CD4-positive, alpha-beta T cell (primary cell): ENCODE data around the gene MBOAT1. TPM values are rescaled to one million over a fixed set of nuclear protein-coding genes. Genes with fewer than 3 reads are reported as not detected.

Experiments used
- ATAC-seq: fragments of 200-7000 bp; cut with Tn5 transposase; one replicate; pipeline ENCODE4 v1.10.0; 2022; ENCODE audit warnings: mild to moderate bottlenecking; ENCODE audit not compliant: poor library complexity
- CTCF ChIA-PET: fragments of 350-600 bp; sonication (Branson Sonifier 250); formaldehyde crosslinking; loops from one replicate; lab custom pipeline; 2021; ENCODE audit warnings: antibody characterized with exemption, inconsistent platforms; lab: Charles Lee
- POLR2A ChIA-PET: fragments of 350-600 bp; sonication (Branson Sonifier 250); formaldehyde crosslinking; loops from one replicate; lab custom pipeline; 2021; ENCODE audit warnings: antibody characterized with exemption, inconsistent platforms; lab: Charles Lee
- DNase-seq, 14 experiments: peaks; one replicate each; pipeline ENCODE4 v3.0.0-alpha.2; 2013 to 2020; ENCODE audit warnings: mixed read lengths in 2 of 14
- H3K27ac ChIP-seq, 2 donors: one replicate each; pipeline versions ENCODE4 v1.5.1 to v1.7.0; 2013; ENCODE audit warnings: low read length in 2 of 2, low read depth in 1 of 2, mild to moderate bottlenecking in 1 of 2
- H3K27me3 ChIP-seq, 2 experiments: 1 replicate in 1 of 2; 2 replicates in 1 of 2; pipeline versions ENCODE4 v1.6.1 to v1.7.0; 2013; ENCODE audit warnings: low read length in 2 of 2, control low read depth in 1 of 2, mild to moderate bottlenecking in 1 of 2, moderate library complexity in 1 of 2; ENCODE audit not compliant: insufficient read depth in 2 of 2, control insufficient read depth in 1 of 2
- H3K36me3 ChIP-seq: one replicate; pipeline ENCODE4 v1.6.1; 2013; ENCODE audit warnings: low read length, control low read depth; ENCODE audit not compliant: insufficient read depth
- H3K4me1 ChIP-seq: one replicate; pipeline ENCODE4 v1.6.1; 2013; ENCODE audit warnings: low read length, control low read depth; ENCODE audit not compliant: insufficient read depth
- H3K4me3 ChIP-seq: one replicate; pipeline ENCODE4 v1.5.1; 2013; ENCODE audit warnings: mild to moderate bottlenecking, low read length, moderate library complexity
- H3K9me3 ChIP-seq, 2 experiments: 1 replicate in 1 of 2; 2 replicates in 1 of 2; pipeline versions ENCODE4 v1.6.1 to v1.7.0; 2013; ENCODE audit warnings: low read length in 2 of 2, mild to moderate bottlenecking in 2 of 2, control low read depth in 1 of 2, moderate library complexity in 1 of 2; ENCODE audit not compliant: control insufficient read depth in 1 of 2, insufficient read depth in 1 of 2
- H3K27ac Mint-ChIP-seq: one replicate; pipeline ENCODE4 v1.8.0; 2020; ENCODE audit warnings: mixed read lengths
- H3K27me3 Mint-ChIP-seq: one replicate; pipeline ENCODE4 v1.8.0; 2021; ENCODE audit warnings: mixed read lengths
- H3K36me3 Mint-ChIP-seq: one replicate; pipeline ENCODE4 v1.8.0; 2021; ENCODE audit warnings: low read depth, mixed read lengths
- H3K4me1 Mint-ChIP-seq: one replicate; pipeline ENCODE4 v1.8.0; 2021; ENCODE audit warnings: low read depth, mixed read lengths
- H3K4me3 Mint-ChIP-seq: one replicate; pipeline ENCODE4 v1.8.0; 2020; ENCODE audit warnings: mild to moderate bottlenecking, mixed read lengths
- H3K9me3 Mint-ChIP-seq: one replicate; pipeline ENCODE4 v1.8.0; 2020; ENCODE audit warnings: mixed read lengths
- CTCF ChIP-seq: fragments of 200-600 bp; IDR thresholded peaks from one replicate; pipeline ENCODE4 v1.8.0; 2022; ENCODE audit warnings: antibody characterized with exemption, mild to moderate bottlenecking
- intact Hi-C, 2 experiments: fragments of 100-400 bp; cut with DNase I in 1 of 2; cut with micrococcal nuclease in 1 of 2; formaldehyde crosslinking; loops; one replicate each; pipeline versions ENCODE4 v1.15.1 to v1.9.0; 2023 to 2025; cut with DNase I, micrococcal nuclease
- total RNA-seq, 174 experiments: library from RNA in 2 of 174; stranded (reverse) in 2 of 174; gene quantifications; one replicate each; pipeline ENCODE4 v1.2.3 and lab custom pipeline; 2021 to 2026

MBOAT1 gene
- total RNA-seq, 2 experiments from 2014 or later: 17.2 to 18.5 TPM

- intact Hi-C loops: loop anchor here in 1 of 2 experiments (5.0 kb wide), 1 partner anchor 1459 kb away; no protein-coding TSS in a partner anchor
- H3K27me3 Mint-ChIP-seq: no peaks in the 10 kb centered on the region
- Histone ChIP-seq H3K4me3 (no peak overlapping the region), H3K27me3 (no peaks in the 10 kb centered on the region), H3K4me1 (no peaks in the 10 kb centered on the region), H3K36me3 (no peaks in the 10 kb centered on the region), H3K9me3 (no peaks in the 10 kb centered on the region), H3K27ac (no peak overlapping the region)
- TF ChIP-seq CTCF: no peak
- ATAC-seq (no peak), DNase-seq (no peak)
- no peak overlapping the region for H3K4me3 Mint-ChIP-seq
- no peak overlapping the region for H3K27ac Mint-ChIP-seq
- H3K4me1 Mint-ChIP-seq: no peaks in the 10 kb centered on the region
- CTCF ChIA-PET: no interaction called here
- H3K9me3 Mint-ChIP-seq: no peaks in the 10 kb centered on the region
- POLR2A ChIA-PET: no interaction called here
- H3K36me3 Mint-ChIP-seq: no peaks in the 10 kb centered on the region
Observed at GRCh38 chr6:20055916-20056315, 156.4 kb downstream of the MBOAT1 start.

Other genes starting within 250 kb of the MBOAT1 start
- gene E2F3, start 189.4 kb upstream of the MBOAT1 start, total RNA-seq: 1 to 10 TPM; 2.7 to 2.9 TPM